ENCODE data around the gene QPCT. TPM values are rescaled to one million over a fixed set of nuclear protein-coding genes. Genes with fewer than 3 reads are reported as not detected.

QPCT gene
- total and polyA plus RNA-seq, 2 of the 4 experiments (the other 2 are of a cell fraction) = 1.9 to 2.2 TPM

- H4K91ac ChIP-seq (ENCODE audit: insufficient read depth, low read depth, low read length) = no peak overlapping the region
- H2BK20ac ChIP-seq (ENCODE audit: low read depth, low read length) = no peak overlapping the region
- no peak overlapping the region for H3K56ac ChIP-seq (ENCODE audit: extremely low read depth, insufficient read depth, low read length)
- 0 out of 2 replicates have a peak, but pooled peaks cover 3% of the 10 kb centered on the region for H3K4me1 ChIP-seq (ENCODE audit: control insufficient read depth, insufficient read depth, low read length)
- H3K18ac ChIP-seq (ENCODE audit: low read depth, low read length) = no peak overlapping the region
- in situ Hi-C loops (cut with MboI; ENCODE audit: low sequenced_read_pairs) (no loop called here), dilution Hi-C loops (cut with HindIII; ENCODE audit: low sequenced_read_pairs, unreplicated experiment) (no loop called here), intact Hi-C loops (cut with micrococcal nuclease) (no loop called here)
- no peak overlapping the region for H3K14ac ChIP-seq (replicated peaks; ENCODE audit: low read depth, low read length)
- no peak overlapping the region for H4K5ac ChIP-seq (ENCODE audit: low read depth, low read length)
- H3K79me1 ChIP-seq (ENCODE audit: low read depth in 1 of 2, low read length in 2 of 2) = peaks cover 43 to 57% of the 10 kb centered on the region in 2 experiments
- no peak overlapping the region for H3K23ac ChIP-seq (ENCODE audit: low read depth, low read length)
- H2BK15ac ChIP-seq (ENCODE audit: low read depth, low read length) = no peak overlapping the region
- ATAC-seq (ENCODE audit: low read depth) (no peak), DNase-seq (no peak)
- 0 out of 2 replicates have a peak, but pooled peaks cover 3% of the 10 kb centered on the region for H3K36me3 ChIP-seq (ENCODE audit: control insufficient read depth, insufficient read depth, low read length)
- TF ChIP-seq CHD1 (IDR thresholded peaks at IDR 0.05; ENCODE audit: low read depth, low read length) (no peak), RAD21 (IDR thresholded peaks at IDR 0.05; ENCODE audit: low read length) (no peak), MAZ (IDR thresholded peaks at IDR 0.05; ENCODE audit: borderline replicate concordance, low read depth, low read length) (no peak), BHLHE40 (IDR thresholded peaks at IDR 0.05; ENCODE audit: low read depth, low read length) (no peak), MXI1 (IDR thresholded peaks at IDR 0.05; ENCODE audit: borderline replicate concordance, low read depth, low read length) (no peak), POLR2A (IDR thresholded peaks at IDR 0.05; ENCODE audit: low read depth, low read length) (no peak), RCOR1 (IDR thresholded peaks at IDR 0.05; ENCODE audit: insufficient replicate concordance, low read length) (no peak)
- H3K9me3 ChIP-seq (ENCODE audit: control insufficient read depth, insufficient read depth, low read length) = no peaks in the 10 kb centered on the region
- WGBS, 2 experiments (ENCODE audit: extremely low coverage in 2 of 2, insufficient read length in 1 of 2) = no CpG with 5 or more reads among the region's 2 CpGs
- no peak overlapping the region for H3K4me2 ChIP-seq (ENCODE audit: low read depth, low read length)
- no peak overlapping the region for H4K8ac ChIP-seq (ENCODE audit: low read depth in 2 of 2, low read length in 2 of 2)
- no peak overlapping the region for H3K27ac ChIP-seq (ENCODE audit: insufficient read depth, low read length)
- no peak overlapping the region for H3K4ac ChIP-seq (ENCODE audit: low read depth, low read length)
- no peak overlapping the region for H2AK5ac ChIP-seq (ENCODE audit: low read depth, low read length)
- H2AK9ac ChIP-seq (replicated peaks; ENCODE audit: low read depth, low read length, poor library complexity) = no peak overlapping the region
- H3K27me3 ChIP-seq (ENCODE audit: control insufficient read depth, insufficient read depth, low read length) = no peaks in the 10 kb centered on the region
- H2AFZ ChIP-seq (replicated peaks; ENCODE audit: low read length, poor library complexity) = no peak overlapping the region
- H3K4me3 ChIP-seq (ENCODE audit: insufficient read depth, low read depth, low read length) = no peak overlapping the region
- POLR2A ChIA-PET (ENCODE audit: unreplicated experiment) = no interaction called here
- H4K20me1 ChIP-seq (ENCODE audit: insufficient read depth, low read length) = peaks cover 20% of the 10 kb centered on the region
- no peak overlapping the region for H2BK5ac ChIP-seq (ENCODE audit: low read depth, low read length, poor library complexity, severe bottlenecking)
- no TSS peak for BruUV-seq (replicated peaks)
- no peak overlapping the region for H2BK120ac ChIP-seq (ENCODE audit: low read depth, low read length)
- CTCF ChIA-PET = interaction anchor here (0.7 kb wide), 1 partner anchor 36 kb away, joined by 3 read pairs; no protein-coding TSS in a partner anchor
- no peaks in the 10 kb centered on the region for H3K9me1 ChIP-seq (ENCODE audit: insufficient read depth, low read length)
- H3K9ac ChIP-seq (ENCODE audit: low read depth, low read length) = no peak overlapping the region
Observed at GRCh38 chr2:37301408-37301807, 43.0 kb upstream of the QPCT start.

Data from IMR-90 (cell line).